GM20431 (cell line): ENCODE results near the gene GHSR.

ENCODE experiments used
- in situ Hi-C: fragments of 300-500 bp; cut with MseI, MboI; formaldehyde crosslinking; loops from one replicate; pipeline ENCODE4 v1.15.0; 2020; ENCODE audit warnings: low sequenced_read_pairs; ENCODE audit not compliant: unreplicated experiment

The GHSR gene

GRCh38 chr3:172447611-172448579, at the start of gene GHSR:
GHSR (minus strand) TSS chr3:172448456; CDS start chr3:172448413, 43 bp downstream.
- in situ Hi-C loops, result no loop called here

DNA sequence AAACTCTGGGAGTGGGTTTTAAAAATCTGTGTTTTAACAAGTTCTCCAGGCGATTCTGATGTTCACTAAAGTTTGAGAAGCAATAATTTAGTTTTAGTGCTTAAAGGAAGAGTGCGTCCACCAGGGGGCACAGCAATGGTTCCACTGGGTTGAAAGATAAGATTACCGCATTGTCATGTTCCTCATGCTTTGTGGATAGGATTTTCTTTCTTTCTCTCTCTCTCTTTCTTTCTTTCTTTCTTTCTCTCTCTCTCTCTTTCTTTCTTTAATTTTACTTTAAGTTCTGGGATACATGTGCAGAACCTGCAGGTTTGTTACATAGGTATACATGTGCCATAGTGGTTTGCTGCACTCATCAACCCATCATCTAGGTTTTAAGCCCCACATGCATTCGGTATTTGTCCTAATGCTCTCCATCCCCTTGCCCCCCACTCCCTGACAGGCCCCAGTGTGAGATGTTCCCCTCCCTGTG, 42.0 kb upstream of the GHSR start:
- in situ Hi-C loops, result loop anchor here (25.0 kb wide), 1 partner anchor 122 kb away; no protein-coding TSS in a partner anchor

DNA sequence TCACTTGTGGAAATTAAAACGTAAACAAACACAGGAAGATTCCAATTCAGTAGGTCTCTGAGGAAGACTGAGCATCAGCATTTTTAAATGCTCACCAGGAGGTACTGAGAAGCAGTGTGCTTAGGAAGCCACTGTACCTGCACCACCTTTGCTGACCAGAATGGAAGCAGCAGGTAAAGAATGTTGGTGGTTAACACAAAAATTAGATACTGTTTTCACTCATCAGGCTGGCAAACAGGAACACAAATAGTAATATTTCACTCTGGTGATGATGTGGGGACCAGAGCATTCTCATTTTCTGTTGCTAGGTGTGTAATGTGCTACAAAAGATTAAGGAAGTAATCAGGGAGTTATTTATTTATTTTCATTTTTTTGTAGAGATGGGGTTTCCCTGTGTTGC, 29.9 kb upstream of the GHSR start:
- in situ Hi-C loops, result loop anchor here (25.0 kb wide), 1 partner anchor 134 kb away; no protein-coding TSS in a partner anchor

DNA sequence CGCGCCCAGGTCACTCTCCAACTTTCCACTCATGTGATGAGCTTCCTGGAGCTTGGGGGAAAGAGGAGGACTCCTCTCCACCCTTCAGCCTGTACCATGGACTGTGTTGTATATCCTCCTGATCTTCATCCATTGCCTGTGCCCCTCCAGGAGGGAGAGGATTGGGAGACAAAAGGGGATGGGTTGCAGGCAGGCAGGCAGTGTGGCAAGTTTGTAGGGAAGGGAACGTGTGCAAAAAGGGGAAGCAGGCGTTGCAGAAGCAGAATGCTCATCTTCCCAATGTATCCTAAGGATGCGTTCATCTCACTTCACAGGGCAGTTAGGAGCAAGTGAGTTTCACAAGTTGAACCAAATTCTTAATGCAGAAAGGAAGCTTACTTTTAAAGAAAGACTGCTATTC, 28.1 kb upstream of the GHSR start:
- in situ Hi-C loops, result loop anchor here (25.0 kb wide), 1 partner anchor 136 kb away; no protein-coding TSS in a partner anchor

- in situ Hi-C loops, result loop anchor here (25.0 kb wide), 1 partner anchor 137 kb away; no protein-coding TSS in a partner anchor
These were observed 27.4 kb upstream of the GHSR start for GRCh38 chr3:172475703-172476102.

DNA sequence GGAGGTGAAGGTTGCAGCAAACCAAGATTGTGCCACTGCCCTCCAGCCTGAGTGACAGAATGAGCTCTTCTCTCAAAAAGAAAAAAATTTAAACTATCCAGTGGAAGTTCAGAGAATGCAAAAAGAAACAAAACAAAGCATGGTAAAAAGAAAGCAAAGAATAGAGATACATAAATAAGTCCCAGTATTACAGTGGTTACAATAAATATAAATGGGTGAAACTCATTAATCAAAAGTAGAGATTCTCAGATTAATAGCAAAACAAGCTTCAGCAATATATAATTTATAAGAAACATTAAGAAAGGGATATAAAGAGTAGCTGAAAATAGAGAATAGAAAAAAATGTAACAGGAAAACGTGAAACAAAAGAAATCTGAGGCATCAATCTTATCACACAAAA, 23.6 kb upstream of the GHSR start:
- in situ Hi-C loops, result no loop called here

DNA sequence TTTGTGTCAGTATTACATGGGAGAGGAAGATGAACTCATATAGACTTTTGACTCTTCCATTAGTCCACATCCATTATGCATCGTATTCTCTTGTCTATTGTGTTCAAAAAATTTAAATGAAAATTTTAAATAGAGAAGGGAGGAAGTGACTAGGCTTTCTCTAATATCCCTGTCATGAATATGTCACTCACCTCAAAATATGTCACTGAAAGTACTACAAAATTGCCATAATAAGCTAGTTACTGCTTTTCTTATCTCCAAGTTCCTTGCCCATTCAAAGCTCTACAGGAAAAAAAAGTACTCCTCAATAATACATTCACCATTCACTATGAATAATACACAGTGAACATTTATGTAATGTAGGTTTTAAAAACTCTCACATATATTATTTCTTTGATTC, 22.3 kb upstream of the GHSR start:
- in situ Hi-C loops, result no loop called here

DNA sequence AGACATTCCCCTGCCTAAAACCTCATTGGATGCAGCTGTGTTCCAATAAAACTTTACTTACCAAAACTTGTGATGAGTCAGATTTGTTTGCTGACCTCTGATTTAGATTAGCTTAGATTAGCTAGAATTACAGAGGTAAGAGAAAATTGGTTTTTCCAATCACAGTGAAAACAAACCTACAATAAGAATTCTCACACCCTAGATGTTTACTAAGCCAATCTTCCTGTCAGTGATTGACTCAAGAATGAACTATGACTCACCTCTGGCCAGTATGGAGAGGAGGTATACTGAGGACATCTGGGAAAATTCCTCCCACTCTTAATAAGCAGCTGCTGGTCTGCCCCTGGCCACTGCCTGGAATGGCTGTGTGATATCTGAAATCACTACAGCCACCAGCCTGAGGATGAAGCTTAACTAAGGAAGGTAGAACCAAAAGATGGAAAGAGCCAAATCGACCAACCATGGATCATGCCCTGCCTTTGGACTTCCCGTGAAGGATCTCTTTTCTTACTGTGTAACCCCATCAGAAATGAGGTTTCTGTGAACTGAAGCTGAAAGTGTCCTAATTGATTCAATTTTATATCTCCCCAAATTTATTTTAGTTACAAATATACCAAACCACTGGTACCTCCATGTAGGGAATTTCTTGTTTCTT, 19.0 kb upstream of the GHSR start:
- in situ Hi-C loops, result no loop called here

- in situ Hi-C loops, result no loop called here
These were observed 18.4 kb upstream of the GHSR start for GRCh38 chr3:172466553-172467130.

GRCh38 chr3:172465281-172465680, 17.0 kb upstream of the GHSR start:
- in situ Hi-C loops, result no loop called here

DNA sequence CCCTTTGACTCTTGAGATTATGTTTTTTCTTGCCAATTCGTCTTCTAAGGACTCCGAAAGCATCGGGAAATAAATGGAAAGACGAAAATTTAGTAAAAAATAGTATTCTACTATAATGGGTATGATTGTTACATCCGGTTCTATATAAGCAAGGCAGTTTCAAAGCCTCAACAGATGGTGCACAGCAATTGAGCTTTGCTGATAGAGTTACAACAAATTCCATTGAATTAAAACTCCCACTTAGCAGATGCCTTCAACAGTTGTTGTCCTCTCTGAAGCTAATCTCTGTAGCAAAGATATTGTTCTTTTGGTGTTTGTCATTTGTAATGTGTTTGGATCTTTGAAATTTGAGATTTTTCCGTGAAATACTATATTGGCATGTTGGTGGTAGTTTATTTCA, 16.1 kb upstream of the GHSR start:
- in situ Hi-C loops, result no loop called here

DNA sequence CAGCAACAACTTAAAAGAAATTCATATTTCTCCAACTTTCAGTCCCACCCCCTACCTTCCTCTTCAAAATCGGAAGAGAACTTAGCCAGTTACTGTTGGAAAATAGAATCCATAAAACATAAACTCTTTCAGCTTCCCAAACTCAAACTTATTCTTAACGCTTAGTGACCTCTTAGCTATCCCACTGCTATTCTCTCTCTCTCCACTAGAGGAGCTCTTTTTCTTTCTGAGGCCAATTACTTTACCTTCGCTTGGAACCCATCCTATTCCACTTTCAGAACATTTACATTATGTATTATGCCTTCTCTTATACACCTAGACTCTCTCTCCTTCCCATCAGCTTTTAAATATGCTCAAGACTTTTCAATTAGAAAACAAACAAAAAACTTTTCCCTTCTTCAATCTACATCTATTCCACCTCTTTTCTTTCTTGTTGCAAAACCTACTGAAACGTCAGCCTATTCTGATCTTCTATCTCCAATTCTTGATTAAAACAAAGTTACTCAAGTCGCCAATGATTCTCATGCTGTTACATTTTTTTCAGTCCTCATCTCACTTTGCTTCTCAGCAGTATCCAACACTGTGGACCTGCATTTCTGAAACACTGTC, 13.4 kb upstream of the GHSR start:
- in situ Hi-C loops, result no loop called here

DNA sequence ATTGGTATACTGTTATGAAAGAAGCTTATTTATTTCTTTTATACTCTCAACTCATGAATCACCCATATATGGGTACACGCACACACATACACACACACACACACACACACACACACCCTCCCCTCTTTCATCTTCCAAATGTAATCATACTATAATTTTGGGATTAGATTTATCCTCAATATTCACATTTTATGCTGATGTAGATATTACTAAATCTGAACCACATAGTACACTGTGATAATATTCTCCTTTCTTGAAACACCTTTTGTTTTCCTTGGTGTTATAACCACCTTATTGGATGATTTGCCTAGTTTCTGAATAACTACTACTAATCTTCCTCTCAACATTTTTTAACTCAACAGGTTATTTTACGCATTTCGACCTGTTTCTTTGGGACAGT, 8.1 kb upstream of the GHSR start:
- in situ Hi-C loops, result no loop called here

- in situ Hi-C loops, result no loop called here
These were observed 5.9 kb upstream of the GHSR start for GRCh38 chr3:172454180-172454579.

- in situ Hi-C loops, result no loop called here
These were observed 1.4 kb upstream of the GHSR start for GRCh38 chr3:172449466-172450149.

GRCh38 chr3:172448661-172449465, 607 bp upstream of the GHSR start:
- in situ Hi-C loops, result no loop called here

- in situ Hi-C loops, result no loop called here
These were observed 2.1 kb downstream of the GHSR start for GRCh38 chr3:172446198-172446597.

GRCh38 chr3:172444821-172445220, 3.4 kb downstream of the GHSR start:
- in situ Hi-C loops, result no loop called here

DNA sequence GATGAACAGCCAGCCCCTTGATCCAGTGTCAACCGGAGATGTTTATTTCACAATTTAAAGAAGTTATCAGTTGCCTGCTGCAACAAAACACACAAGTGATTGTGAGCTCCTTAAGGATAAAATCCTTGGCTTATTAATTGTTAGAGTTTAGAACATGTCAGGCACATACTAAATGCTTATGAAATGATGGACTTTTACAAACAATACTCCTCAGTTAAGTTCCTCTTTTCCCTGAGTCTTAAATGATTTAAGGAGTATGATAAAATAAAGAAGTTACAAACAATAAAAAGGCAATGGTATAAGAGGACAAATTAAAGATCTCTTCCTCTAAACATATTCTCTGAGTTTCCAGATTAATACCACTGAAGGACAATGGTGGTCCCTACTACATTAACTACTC, 5.7 kb downstream of the GHSR start:
- in situ Hi-C loops, result no loop called here
